OCI-LY3 (cell line): ENCODE results near the gene LMNTD1.

ENCODE experiments used
- CTCF ChIP-seq: fragments of 200-600, 300-600 bp; sonication (generic); IDR thresholded peaks from 2 replicates; pipeline ENCODE4 v1.5.1; 2014; ENCODE audit warnings: antibody characterized with exemption, low read length, low read depth
- EZH2phosphoT487 ChIP-seq: fragments of 200-600 bp; shearing (Covaris generic); IDR thresholded peaks from 2 replicates; pipeline ENCODE4 v1.6.1; 2018; ENCODE audit warnings: antibody characterized with exemption, mixed run types, low read depth

GRCh38 chr12:25573346-25573745, 20.3 kb upstream of the LMNTD1 start:
- no peak for TF ChIP-seq CTCF
- TF ChIP-seq EZH2phosphoT487, result no peak
